ENCODE results near the gene DEPDC1B. TPM values are rescaled to one million over a fixed set of nuclear protein-coding genes. Genes with fewer than 3 reads are reported as not detected.
"Not testable (repeated sequence)": the region's sequence is repeated elsewhere in the genome, so short reads cannot be mapped to it uniquely, and the experiment has no call there.

DEPDC1B gene
- total RNA-seq, 1 donor from 2014 or later, result 0.98 TPM

GRCh38 chr5:60685028-60685427 lies 14.9 kb downstream of the DEPDC1B start:
- no peak for ATAC-seq (ENCODE audit: low read depth)
- ChIA-PET POLR2A (no interaction called here), CTCF (no interaction called here)
- Mint-ChIP-seq H3K9me3 (no peaks in the 10 kb centered on the region), H3K27me3 (no peaks in the 10 kb centered on the region), H3K36me3 (ENCODE audit: low read depth) (no peaks in the 10 kb centered on the region), H3K27ac (no peak overlapping the region), H3K4me3 (no peak overlapping the region), H3K4me1 (peaks cover 6% of the 10 kb centered on the region)
- no peak for DNase-seq
- intact Hi-C loops (cut with micrococcal nuclease), result no loop called here
- no peak for TF ChIP-seq CTCF (IDR thresholded peaks at IDR 0.05)

DNA sequence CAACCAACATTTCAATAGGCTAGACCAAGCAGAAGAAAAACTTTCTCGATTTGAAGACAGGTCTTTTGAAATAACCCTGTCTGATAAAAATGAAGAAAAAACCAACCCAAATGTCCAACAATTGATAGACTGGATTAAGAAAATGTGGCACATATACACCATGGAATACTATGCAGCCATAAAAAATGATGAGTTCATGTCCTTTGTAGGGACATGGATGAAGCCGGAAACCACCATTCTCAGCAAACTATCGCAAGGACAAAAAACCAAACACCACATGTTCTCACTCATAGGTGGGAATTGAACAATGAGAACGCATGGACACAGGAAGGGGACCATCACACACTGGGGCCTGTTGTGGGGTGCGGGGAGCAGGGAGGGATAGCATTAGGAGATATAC lies 18.0 kb downstream of the DEPDC1B start:
- H3K36me3 Mint-ChIP-seq (ENCODE audit: low read depth); H3K27me3 Mint-ChIP-seq; intact Hi-C loops (cut with micrococcal nuclease); POLR2A ChIA-PET; DNase-seq; H3K9me3 Mint-ChIP-seq; H3K27ac Mint-ChIP-seq; H3K4me3 Mint-ChIP-seq; ATAC-seq (ENCODE audit: low read depth); CTCF ChIA-PET; H3K4me1 Mint-ChIP-seq: not testable (repeated sequence)

DNA sequence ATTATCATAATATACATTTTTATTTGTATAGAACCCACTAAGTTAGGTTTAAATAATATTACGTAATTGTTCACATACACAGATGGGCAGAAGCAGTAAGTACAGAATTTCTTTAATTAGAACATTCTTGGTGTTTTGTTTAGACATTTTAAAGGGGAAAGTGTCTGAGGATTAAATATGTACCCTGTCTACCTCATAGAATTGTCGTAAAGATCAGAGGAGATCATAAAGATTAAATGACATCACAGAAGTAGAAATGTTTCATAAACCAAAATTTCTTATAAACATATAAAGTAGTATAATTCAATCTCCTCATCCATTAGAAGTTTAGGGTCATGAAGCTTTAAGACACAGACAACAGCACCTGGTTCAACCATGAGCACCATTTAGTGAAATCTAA lies 20.1 kb downstream of the DEPDC1B start:
- no peaks in the 10 kb centered on the region for H3K36me3 Mint-ChIP-seq (ENCODE audit: low read depth)
- peaks cover 2% of the 10 kb centered on the region for H3K4me1 Mint-ChIP-seq
- ATAC-seq (ENCODE audit: low read depth) (no peak), DNase-seq (no peak)
- POLR2A ChIA-PET, result no interaction called here
- no peak overlapping the region for H3K27ac Mint-ChIP-seq
- CTCF ChIA-PET, result interaction anchor here (1.5 to 1.9 kb wide), 2 partner anchors 11 to 31 kb away, joined by 3 to 5 read pairs; no protein-coding TSS in a partner anchor
- intact Hi-C loops (cut with micrococcal nuclease), result loop anchor here (5.0 kb wide), 3 partner anchors 162 to 1462 kb away; partner anchors contain the start of genes ELOVL7, ERCC8 and NDUFAF2
- H3K4me3 Mint-ChIP-seq, result no peak overlapping the region
- TF ChIP-seq CTCF (IDR thresholded peaks at IDR 0.05), result no peak
- H3K27me3 Mint-ChIP-seq, result no peaks in the 10 kb centered on the region
- H3K9me3 Mint-ChIP-seq, result no peaks in the 10 kb centered on the region

- ATAC-seq (ENCODE audit: low read depth), result no peak
Observed at GRCh38 chr5:60677850-60678664, 21.9 kb downstream of the DEPDC1B start.

GRCh38 chr5:60675286-60675685 lies 24.7 kb downstream of the DEPDC1B start:
- POLR2A ChIA-PET, result no interaction called here
- Mint-ChIP-seq H3K27ac (no peak overlapping the region), H3K27me3 (no peaks in the 10 kb centered on the region), H3K4me3 (no peak overlapping the region), H3K9me3 (no peaks in the 10 kb centered on the region), H3K36me3 (ENCODE audit: low read depth) (no peaks in the 10 kb centered on the region), H3K4me1 (no peaks in the 10 kb centered on the region)
- no peak for DNase-seq
- no peak for TF ChIP-seq CTCF (IDR thresholded peaks at IDR 0.05)
- CTCF ChIA-PET, result interaction anchor here (0.9 to 1.2 kb wide), 2 partner anchors 27 to 865 kb away, joined by 3 to 4 read pairs; no protein-coding TSS in a partner anchor
- intact Hi-C loops (cut with micrococcal nuclease), result loop anchor here (5.0 kb wide), 3 partner anchors 167 to 1467 kb away; partner anchors contain the start of genes ELOVL7, ERCC8 and NDUFAF2
- ATAC-seq (ENCODE audit: low read depth), result no peak

More at GRCh38 chr5:60677850-60678664, 21.9 kb downstream of the DEPDC1B start:
- no peak overlapping the region for H3K4me3 Mint-ChIP-seq
- no peak for TF ChIP-seq CTCF (IDR thresholded peaks at IDR 0.05)
- intact Hi-C loops (cut with micrococcal nuclease), result loop anchor here (1.0 to 5.0 kb wide), 6 partner anchors 164 to 1464 kb away; partner anchors contain the start of genes ELOVL7, ERCC8 and NDUFAF2
- H3K4me1 Mint-ChIP-seq, result no peaks in the 10 kb centered on the region
- H3K9me3 Mint-ChIP-seq, result no peaks in the 10 kb centered on the region
- ChIA-PET CTCF (interaction anchor here (1.0 to 2.1 kb wide), 5 partner anchors 9 to 981 kb away, joined by 3 to 8 read pairs (median 5); no protein-coding TSS in a partner anchor), POLR2A (no interaction called here)
- DNase-seq, result no peak
- H3K36me3 Mint-ChIP-seq (ENCODE audit: low read depth), result no peaks in the 10 kb centered on the region
- no peak overlapping the region for H3K27ac Mint-ChIP-seq
- no peaks in the 10 kb centered on the region for H3K27me3 Mint-ChIP-seq

Measured in activated B cell treated with CpG ODN at 0.5 μM for 24 hours (primary cell).